Urothelium cell line (cell line): ENCODE results near the gene ADGRD1.

Experiments
- DNase-seq: peaks from one replicate; pipeline ENCODE4 v3.0.0; 2011; ENCODE audit warnings: low spot score, mixed read lengths
- FAIRE-seq: peaks from 2 replicates; lab custom pipeline; 2011; peaks lifted over from hg19 to GRCh38; lab: Jason Lieb, UNC

Gene ADGRD1

DNA sequence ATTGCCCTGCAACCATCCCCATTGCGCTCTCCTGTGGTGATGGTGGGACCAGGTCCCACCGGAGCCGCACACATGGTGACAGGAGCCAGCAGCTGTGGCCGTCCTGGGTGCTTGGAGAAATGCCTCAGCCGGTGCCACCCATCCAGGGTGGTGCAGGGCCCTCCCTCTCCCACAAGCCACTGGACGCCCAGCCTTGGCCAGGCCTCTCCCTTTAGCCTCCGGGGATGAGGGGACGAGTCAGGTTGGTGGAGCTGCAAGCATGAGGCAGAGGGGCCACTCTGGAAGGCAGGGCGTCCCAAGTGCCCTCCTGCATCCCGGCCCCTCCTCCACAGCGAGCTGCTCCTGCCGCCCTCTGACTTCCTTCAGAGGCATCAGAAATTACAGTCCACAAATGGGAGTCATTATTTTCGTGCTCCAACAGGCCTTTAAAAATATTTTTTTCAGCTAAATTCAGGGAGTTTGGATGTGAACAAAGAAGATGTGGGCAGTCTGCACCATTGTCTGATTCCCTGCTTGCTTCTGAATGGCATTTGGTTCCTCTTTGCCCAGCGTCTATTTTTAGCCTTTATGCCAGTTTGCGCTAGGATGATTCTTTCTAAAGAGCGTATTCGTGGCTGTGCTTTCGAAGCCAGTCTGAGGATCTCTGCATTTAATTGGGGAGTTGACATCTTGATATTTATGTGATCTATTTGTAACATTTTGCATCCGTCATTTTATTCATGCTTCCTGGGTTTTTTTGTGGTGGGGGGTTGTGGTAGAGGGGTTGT is 189.4 kb downstream of the ADGRD1 start:
- DNase-seq (no peak), FAIRE-seq (no peak)

DNA sequence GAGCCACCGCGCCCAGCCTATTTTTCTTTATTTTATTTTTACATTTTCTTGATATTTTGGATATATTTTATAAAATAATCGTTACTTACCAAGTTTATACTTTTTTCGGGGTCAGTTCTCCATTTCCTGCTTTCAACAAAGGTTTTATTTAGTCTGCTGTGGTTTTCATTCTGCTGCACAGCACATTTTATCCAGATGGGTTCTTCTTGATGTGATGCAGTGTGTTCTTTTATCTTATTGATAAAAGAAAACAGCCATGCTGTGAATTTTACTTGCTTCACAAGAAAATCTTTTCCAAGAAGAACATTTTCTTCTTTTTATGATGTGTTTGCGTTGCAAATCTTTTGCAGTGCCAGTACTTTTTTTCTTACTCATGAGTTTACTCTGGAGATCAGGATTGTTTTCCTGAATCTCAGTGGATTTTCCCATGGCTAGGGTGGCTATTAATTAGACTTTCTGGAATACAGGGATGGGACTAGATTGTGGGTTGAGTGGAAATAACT is 192.5 kb downstream of the ADGRD1 start:
- no peak for DNase-seq
- no peak for FAIRE-seq

DNA sequence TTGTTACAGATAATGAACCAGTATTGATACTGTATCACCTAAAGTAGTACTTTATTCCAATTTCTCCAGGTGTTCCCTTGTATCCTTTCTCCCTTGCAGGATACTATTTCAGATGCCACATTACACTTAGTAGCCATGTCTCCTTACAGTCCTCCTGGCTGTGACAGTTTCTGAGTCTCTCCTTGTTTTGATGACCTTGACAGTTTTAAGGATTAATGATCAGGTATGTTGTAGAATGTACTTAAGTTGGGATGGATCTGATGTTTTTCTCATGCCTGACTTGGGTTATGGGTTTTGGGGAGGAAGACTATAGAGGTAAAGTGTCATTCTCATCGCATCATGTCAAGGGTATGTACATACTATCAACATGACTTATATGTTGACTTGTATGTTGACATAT is 193.6 kb downstream of the ADGRD1 start:
- DNase-seq (no peak), FAIRE-seq (no peak)

DNA sequence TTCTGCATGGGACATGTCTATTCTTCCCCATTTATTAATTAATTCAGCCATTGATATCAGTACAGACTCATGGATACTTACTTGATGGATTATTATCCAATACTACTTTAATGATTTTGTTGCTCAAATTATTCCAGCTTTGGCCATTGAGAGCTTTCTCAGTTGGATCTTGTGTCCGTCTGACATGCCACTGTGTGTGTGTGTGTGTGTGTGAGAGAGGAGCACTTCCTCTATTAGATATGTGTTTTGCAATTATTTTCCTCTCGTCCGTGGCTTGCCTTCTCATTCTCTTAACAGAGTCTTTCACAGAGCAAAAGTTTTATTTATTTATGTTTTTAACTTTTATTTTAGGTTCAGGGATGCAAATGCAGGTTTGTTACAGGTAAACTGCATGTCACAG is 194.2 kb downstream of the ADGRD1 start:
- DNase-seq (no peak), FAIRE-seq (no peak)

DNA sequence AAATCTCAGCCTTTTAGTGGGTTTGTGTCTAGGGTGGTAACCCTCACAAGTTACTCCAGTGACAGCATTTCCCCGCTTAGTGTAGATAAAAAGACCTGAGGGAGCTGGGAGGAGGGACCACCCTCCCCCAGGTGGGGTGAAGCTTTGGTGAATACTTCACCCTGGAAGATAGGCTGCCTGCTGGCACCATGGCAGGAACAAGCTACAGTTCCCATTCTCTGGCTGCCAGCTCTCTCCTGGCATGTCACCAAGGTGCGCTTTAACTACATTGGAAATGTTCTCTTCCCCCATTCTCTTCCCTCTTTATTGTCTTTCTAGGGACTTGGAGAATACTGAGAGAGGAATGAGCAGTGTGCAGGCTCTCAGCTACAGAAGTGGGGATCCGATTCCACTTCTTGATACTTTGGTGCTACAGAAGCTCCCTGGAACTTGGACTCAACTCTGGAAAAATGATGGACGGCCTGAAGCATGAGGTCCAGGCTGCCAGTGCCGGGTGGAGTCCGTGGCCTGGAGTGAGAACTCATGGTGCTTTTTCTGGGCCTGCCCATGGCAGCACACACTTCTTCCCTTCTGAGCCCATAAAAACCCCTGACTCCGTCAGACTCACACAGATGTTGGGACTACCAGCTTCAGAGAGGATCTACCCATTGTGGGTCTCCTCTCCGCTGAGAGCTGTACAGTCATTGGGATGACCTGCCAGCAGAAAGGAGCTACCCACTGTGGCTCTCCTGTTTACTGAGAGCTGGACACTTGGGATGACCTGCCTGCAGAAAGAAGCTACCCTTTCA is 198.0 kb downstream of the ADGRD1 start:
- no peak for DNase-seq
- no peak for FAIRE-seq

DNA sequence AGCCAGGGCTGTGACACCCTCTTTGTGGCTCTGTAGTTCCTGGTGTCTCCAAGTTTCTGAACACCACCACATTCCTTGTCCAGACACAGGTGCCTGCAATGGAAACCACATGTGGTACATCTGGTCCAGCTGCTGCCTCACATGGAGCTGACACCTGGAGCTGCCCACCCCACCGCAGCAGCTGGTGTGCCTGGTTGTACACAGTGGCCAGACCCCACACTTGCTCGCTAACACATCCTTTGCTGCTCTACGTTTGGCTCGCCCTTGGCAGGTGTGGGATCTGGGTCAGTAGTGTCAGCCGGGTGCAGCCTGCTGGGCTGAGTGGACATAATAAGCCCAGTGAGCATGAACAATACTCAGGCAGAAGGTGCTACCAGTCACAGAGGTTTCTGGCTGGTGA is 198.9 kb downstream of the ADGRD1 start:
- no peak for FAIRE-seq
- DNase-seq, result no peak

DNA sequence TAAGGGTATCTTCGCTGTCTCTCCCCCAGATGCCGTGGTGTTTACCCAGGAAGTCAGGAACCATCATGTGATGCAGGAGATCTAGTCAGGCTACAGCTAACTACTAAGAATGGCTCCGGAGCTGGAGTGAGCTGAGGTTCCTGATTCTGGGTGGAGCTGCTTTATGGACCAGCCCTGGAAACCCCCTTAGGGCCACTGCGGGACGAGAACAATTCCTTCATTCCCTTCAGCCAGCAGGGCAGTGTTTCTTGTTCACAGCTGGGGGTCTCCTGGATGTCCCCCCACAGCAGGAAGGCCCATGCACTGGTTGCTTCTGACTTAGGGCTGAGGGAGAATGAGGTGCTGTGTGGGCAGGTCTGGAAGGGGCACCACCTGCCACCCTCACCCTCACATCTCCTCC is 199.3 kb downstream of the ADGRD1 start:
- FAIRE-seq (no peak), DNase-seq (no peak)

DNA sequence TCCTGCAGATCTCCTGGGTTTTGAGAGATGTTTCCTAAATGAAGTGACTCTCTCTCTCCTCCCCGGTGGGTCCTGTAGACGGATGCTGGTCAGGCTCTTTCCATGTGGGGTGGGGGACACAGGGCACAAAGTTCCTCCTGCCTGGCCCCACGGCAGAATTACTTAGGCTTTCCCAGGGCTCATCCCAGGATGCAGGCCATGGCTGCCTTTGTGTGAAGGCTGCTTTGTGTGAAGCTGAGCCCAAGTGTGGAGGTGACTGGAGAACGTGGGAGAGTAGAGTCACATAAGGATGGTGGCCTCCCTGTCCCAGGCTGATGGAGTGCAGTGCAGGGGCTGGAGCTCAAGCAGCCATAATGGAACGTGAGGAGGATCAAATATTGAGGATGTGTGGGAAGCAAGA is 200.2 kb downstream of the ADGRD1 start:
- FAIRE-seq (no peak), DNase-seq (no peak)

DNA sequence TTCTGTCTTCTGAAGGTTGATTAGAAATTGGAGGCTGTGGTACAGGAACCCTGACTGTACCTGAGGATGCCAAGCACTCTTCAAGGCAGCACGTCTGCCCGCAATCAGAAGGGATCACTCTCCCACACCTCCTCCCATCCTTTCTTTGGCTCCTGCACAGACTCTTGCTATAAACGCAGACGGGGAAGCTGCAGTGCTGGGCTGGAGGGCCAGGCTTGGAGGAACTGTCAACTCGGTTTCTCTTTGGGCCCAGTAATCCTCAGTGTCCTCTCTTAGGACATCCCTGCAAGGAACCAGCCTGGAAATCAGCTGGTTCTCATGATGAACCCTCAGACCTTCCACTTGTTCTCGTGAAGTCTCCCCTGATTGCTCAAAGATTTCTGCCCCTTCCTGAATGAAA is 201.4 kb downstream of the ADGRD1 start:
- no peak for DNase-seq
- no peak for FAIRE-seq

DNA sequence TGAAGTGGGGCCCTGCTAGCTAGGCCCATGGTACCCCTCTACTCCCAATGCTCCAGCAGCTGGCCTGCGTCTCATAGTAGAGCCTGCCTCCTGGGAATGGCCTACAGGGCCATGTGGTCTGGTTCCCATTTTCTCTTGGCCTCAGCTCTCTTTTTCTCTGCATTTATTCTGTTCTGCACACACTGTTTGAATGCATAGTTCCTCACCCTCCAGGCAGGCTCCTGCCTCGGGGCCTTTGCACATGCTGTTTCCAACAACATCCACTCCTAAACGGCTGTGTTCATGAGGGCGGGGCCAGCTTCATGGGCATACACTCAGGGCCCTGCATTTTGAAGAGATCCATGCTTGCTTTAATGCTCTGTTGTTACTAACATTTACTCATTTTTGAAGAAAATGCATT is 204.0 kb downstream of the ADGRD1 start:
- DNase-seq (no peak), FAIRE-seq (no peak)

DNA sequence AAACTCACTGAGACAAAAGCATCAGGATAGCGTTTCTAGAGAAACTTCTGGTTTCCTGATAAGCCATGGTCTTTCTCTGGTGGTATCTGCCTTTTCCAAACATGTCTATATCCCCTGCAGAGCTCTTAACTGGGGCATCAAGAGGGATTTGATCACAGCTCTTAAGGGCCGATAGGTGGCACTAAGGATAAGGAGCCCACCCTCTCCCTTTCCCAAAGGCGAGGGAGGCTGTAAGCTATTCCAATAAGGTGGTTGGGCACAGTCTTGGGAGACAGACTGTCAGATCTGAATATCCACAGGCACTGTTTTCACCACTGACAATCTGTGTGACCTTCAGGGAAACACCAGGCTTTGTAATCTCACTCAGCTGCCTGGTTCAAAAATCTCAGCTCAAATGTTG is 206.0 kb downstream of the ADGRD1 start:
- DNase-seq, result no peak
- FAIRE-seq, result no peak

DNA sequence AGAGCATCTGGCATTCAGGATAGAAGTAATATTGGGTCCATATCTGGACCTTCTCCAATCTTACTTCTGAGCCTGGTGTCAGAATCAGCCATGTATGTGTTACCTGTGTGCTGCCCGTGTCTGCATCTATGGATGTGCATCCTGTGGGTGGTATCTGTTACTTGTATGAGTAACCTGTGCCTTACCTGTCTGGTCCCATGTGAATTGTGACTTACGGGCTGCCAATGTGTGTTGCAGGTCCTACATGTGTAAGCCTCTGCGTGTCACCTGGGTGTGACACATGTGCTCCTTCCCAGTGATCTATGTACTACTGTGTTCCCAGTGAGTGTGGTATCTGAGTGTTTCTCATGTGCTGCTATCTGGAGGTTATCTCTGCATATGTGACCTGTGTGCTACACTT is 208.4 kb downstream of the ADGRD1 start:
- DNase-seq (no peak), FAIRE-seq (no peak)

DNA sequence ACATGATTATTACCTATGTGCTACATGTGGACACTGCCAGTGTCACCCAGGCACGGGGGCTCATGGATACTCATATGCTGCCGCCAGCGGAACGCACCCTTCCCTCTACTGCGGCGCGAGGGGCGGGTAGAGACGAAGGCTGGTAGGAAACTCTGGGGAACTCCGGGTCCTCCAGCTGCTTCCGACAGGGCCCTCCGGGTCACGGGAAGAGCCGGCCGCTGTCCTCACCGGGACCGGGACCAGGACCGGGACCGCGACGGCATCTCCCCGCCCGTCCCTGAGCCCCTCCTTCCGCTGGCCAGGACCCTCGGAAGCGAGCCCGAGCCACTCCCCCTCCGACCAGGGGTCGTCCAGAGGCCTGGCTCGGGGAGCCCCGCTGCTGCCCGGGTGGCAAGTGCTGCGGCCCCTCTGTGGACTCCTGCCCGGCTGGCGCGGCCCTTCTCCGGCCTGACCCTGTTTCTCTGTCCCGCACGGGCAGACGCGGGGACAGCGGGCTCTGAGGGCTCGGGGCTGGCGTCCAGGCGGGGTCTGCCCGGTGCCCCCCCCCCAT is 209.6 kb downstream of the ADGRD1 start:
- FAIRE-seq (no peak), DNase-seq (no peak)

DNA sequence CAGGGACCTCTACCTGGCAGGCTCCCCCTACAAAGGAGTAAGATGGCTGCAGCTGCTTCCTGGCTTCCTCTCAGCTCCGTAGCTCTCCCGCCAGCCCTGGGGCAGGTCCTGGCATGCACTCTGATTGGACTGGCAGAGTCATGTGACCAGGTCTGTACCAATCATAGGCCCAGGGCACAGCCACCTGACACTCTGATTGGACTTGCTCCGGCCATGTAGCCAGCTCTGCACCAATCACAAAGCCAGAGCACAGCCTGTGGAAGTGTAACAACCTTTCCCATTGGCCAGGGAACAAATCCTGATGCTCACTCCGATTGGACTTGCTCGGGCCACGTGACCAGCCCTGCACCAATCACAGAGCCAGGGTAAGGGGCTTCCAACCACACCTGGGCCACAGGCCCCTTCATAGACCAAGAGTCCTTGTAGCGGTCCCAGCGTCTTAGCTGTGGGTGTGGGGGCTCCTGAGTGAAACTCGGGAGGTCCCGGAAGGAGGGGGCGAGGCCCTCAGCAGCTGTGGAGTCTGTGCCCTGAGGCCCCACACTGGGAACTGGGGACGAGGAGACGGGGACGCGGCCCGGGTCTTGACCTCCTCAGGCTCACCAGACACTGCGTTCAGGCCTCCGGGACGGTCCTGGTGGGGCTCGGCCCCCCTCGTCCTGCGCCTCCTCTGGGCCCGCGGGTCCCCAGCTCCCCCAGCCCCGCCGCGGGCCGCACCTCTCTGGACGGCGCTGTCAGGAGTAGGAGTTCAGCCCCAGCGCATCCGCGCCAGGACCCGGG is 210.6 kb downstream of the ADGRD1 start:
- no peak for DNase-seq
- FAIRE-seq, result no peak

DNA sequence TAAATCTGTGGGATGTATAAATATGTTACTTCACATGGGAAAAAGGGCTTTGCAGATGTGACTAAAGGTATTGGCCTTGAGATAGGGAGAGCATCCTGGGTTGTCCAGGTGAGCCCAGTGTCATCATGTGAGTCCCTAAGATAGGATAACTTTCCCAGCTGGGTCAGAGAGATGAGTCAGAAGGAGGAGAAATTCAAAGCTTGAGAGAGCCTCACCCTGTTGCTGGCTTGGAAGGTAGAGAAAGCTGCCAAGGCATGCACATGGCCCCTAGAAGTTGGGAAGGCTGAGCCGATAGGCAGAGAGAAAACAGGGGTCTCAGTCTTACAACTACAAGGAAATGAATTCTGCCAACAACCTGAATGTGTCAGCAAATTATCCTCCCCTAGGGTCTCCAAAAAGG is 213.0 kb downstream of the ADGRD1 start:
- FAIRE-seq (no peak), DNase-seq (no peak)

DNA sequence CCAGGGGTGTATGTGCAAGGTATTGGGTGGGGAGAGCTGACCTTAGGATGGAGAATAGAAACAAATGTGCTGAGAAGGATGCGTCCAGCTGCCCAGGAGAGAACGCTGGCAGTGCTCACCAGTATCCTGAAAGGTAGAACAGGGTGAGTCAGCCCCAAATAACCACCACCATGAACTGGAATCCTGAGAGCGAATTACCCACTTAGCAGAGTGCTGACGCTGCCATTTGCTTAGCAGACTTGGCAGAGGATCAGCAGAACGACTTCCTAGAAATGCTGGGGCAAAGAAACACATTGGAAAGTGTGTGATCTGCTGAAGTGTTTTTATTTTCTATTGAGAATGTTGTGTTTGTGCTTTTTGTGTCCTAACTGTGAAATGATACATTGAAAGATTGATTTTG is 213.6 kb downstream of the ADGRD1 start:
- DNase-seq, result peak; percentile 52

DNA sequence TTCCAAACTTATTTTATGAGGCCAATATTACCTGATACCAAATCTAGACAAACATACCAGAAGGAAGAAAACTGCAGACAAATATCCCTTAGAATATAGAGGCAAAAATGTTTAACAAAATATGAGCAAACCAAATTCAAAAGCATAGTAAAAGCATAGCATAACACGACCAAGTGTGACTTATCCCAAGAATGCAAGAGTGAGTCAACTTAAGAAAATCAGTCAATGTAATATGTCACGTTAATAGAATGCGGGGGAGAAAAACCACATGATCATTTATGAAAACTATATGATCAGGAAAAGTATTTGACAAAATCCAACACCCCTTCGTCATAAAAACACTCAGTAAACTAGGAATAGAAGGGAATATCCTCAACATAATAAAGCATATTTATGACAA is 217.3 kb downstream of the ADGRD1 start:
- DNase-seq, result no peak
- FAIRE-seq, result no peak

More for the DNA sequence above, 213.6 kb downstream of the ADGRD1 start:
- no peak for FAIRE-seq

DNA sequence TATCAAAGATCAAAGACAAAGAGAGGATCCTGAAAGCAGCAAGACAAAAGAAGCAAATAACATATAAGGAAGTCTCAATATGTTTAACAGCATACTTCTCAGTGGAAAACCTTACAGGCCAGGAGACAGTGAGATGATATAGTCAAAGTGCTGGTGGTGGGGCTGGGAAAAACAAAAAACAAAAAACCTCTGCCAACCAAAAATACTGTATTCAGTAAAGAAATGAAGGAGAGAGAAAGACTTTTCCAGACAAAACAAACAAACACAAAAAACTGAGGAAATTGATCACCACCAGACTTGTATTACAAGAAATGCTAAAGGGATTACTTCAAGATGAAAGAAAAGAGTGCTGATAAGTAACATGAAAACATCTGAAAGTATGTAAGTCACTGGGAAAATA is 221.2 kb downstream of the ADGRD1 start:
- DNase-seq, result no peak
- FAIRE-seq, result no peak

DNA sequence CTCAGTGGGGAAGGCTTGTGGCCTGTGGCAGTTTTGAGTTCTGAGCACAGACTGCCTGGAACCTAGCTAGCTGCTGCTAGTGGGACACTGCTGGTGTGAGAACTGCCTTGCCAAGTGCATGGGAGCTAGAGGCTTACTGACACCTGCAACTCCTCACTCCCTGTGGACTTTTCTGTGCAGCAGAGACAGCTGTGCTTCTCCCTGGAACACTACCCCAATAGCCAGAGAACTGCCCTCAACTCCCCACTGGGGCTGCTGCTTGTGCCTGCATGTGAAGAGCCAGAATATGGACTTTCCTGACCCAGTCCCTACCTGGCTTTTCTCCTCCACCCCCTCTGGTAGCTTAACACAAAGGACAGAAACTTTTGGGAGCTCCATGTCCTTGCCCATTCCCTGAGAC is 222.6 kb downstream of the ADGRD1 start:
- DNase-seq (no peak), FAIRE-seq (no peak)

DNA sequence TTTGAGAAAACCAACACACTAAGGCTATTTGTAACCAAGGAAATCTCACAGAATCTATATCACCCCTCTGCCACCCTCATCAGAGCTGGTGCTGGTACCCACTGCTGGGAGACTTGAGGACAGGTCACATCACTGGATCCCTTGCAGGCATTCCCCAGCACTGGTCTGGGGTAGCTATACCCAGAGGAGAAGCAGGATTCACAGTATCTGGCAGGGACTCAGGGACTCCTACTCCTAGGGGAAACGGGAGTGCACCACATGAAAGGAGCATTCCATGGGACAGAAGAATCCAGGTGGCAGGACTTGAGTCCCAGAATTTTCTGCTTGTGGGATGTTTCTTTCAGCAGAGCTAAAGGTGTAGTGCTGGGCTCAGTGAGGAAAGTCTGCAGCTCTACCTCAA is 223.2 kb downstream of the ADGRD1 start:
- DNase-seq, result no peak
- peak; percentile 35 for FAIRE-seq

DNA sequence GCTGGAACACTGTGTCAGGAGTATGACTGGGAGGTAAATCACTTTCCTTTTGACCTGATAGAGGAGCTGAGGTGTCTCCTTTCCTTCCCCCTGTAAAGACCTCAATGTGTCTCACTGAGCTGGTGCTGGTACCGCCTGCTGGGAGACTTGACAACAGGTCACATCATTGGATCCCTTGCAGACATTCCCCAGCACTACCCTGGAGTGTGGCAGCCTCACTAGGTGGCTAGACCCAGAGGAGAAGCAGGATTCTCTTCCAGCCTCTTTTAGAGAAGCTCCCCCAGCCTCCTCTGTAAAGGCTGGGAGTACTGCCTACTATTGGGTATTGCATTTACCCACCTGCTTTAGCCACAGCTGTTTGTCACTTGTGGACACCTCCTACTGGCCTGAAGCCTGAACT is 223.9 kb downstream of the ADGRD1 start:
- FAIRE-seq, result no peak
- no peak for DNase-seq
